Activated CD4-positive, alpha-beta memory T cell treated with anti-CD3 and anti-CD28 coated beads for 36 hours (primary cell): ENCODE data around the gene NME9. TPM values are rescaled to one million over a fixed set of nuclear protein-coding genes. Genes with fewer than 3 reads are reported as not detected.

Experiments
- CTCF ChIA-PET: fragments of 350-600 bp; sonication (Branson Sonifier 250); formaldehyde crosslinking; loops from one replicate; lab custom pipeline; 2021; ENCODE audit warnings: antibody characterized with exemption, inconsistent platforms; lab: Charles Lee
- POLR2A ChIA-PET: fragments of 350-600 bp; sonication (Branson Sonifier 250); formaldehyde crosslinking; loops from one replicate; lab custom pipeline; 2021; ENCODE audit warnings: antibody characterized with exemption; lab: Charles Lee
- DNase-seq: peaks from one replicate; pipeline ENCODE4 v3.0.0-alpha.2; 2020
- H3K27ac Mint-ChIP-seq: one replicate; pipeline ENCODE4 v1.8.0; 2021; ENCODE audit warnings: mixed read lengths
- H3K27me3 Mint-ChIP-seq: one replicate; pipeline ENCODE4 v1.8.0; 2021; ENCODE audit warnings: mixed read lengths
- H3K36me3 Mint-ChIP-seq: one replicate; pipeline ENCODE4 v1.8.0; 2021; ENCODE audit warnings: mixed read lengths
- H3K4me1 Mint-ChIP-seq: one replicate; pipeline ENCODE4 v1.8.0; 2021; ENCODE audit warnings: low read depth, mixed read lengths
- H3K4me3 Mint-ChIP-seq: one replicate; pipeline ENCODE4 v1.8.0; 2021; ENCODE audit warnings: mild to moderate bottlenecking, mixed read lengths
- H3K9me3 Mint-ChIP-seq: one replicate; pipeline ENCODE4 v1.8.0; 2021; ENCODE audit warnings: mixed read lengths
- intact Hi-C: fragments of 100-400 bp; cut with micrococcal nuclease; formaldehyde crosslinking; loops from one replicate; pipeline ENCODE4 v1.15.1; 2023
- total RNA-seq, 2 experiments: library from RNA; stranded (reverse); gene quantifications; one replicate each; pipeline ENCODE4 v1.2.3, GENCODE V29; 2021

NME9 gene
- total RNA-seq, 2 experiments from 2014 or later, result 0.58 to 0.90 TPM

GRCh38 chr3:138347960-138348753, 18.5 kb upstream of the NME9 start, which contains the start of gene MRAS:
TSS of gene MRAS (plus strand) at chr3:138348579. CDS start at chr3:138372884, 24,305 bp downstream.
- H3K27ac Mint-ChIP-seq, result no peak within 1 kb of the TSS
- POLR2A ChIA-PET, result no interaction called here

GRCh38 chr3:138344754-138345153, 15.1 kb upstream of the NME9 start:
- Mint-ChIP-seq H3K27ac (no peak overlapping the region), H3K4me1 (peaks cover 7% of the 10 kb centered on the region), H3K4me3 (no peak overlapping the region), H3K9me3 (no peaks in the 10 kb centered on the region), H3K27me3 (peaks cover 31% of the 10 kb centered on the region), H3K36me3 (no peaks in the 10 kb centered on the region)
- CTCF ChIA-PET, result no interaction called here
- DNase-seq, result no peak
- intact Hi-C loops, result no loop called here
- POLR2A ChIA-PET, result interaction anchor here (0.8 kb wide), 1 partner anchor 111 kb away, joined by 3 read pairs; no protein-coding TSS in a partner anchor

More at GRCh38 chr3:138347960-138348753, 18.5 kb upstream of the NME9 start, which contains the start of gene MRAS:
- Mint-ChIP-seq H3K27me3 (peaks cover 31% of the 10 kb centered on the region), H3K4me1 (peaks cover 7% of the 10 kb centered on the region), H3K4me3 (peak within 1 kb of the TSS; percentile 86), H3K9me3 (no peaks in the 10 kb centered on the region), H3K36me3 (no peaks in the 10 kb centered on the region)
- intact Hi-C loops, result loop anchor here (1.0 kb wide), 2 partner anchors 19 to 168 kb away; partner anchors contain the start of gene NME9
- peak; percentile 46 for DNase-seq
- CTCF ChIA-PET, result interaction anchor here (1.0 to 1.3 kb wide), 3 partner anchors 15 to 168 kb away, joined by 3 to 5 read pairs (median 4); no protein-coding TSS in a partner anchor

GRCh38 chr3:138340511-138340910, 10.9 kb upstream of the NME9 start:
- no peak for DNase-seq
- no peak overlapping the region for H3K4me3 Mint-ChIP-seq
- POLR2A ChIA-PET, result no interaction called here
- H3K27ac Mint-ChIP-seq, result no peak overlapping the region
- H3K9me3 Mint-ChIP-seq, result no peaks in the 10 kb centered on the region
- intact Hi-C loops, result no loop called here
- H3K36me3 Mint-ChIP-seq, result no peaks in the 10 kb centered on the region
- H3K27me3 Mint-ChIP-seq, result peaks cover 1% of the 10 kb centered on the region
- no peaks in the 10 kb centered on the region for H3K4me1 Mint-ChIP-seq
- CTCF ChIA-PET, result interaction anchor here (0.6 kb wide), 1 partner anchor 525 kb away, joined by 4 read pairs; no protein-coding TSS in a partner anchor

DNA sequence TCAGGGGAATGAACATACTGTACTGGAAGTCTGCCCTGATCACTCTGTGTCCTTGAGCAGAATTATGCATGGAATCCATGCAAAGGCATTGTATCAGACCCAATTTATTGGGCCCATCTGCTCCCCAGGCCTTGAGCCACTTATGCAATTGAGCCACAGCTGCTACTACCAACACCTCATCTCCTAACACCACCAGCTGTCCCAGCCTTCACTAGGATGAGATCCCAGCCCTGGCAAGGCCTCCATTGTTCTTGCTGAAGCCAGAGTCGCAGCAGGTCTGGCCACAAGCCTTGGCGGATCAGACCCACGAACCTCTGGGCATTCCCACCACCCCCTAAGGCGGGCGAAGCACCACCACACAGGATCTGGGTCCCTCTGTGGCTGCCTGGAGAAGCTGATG, 9.2 kb upstream of the NME9 start:
- H3K4me1 Mint-ChIP-seq, result no peaks in the 10 kb centered on the region
- no peak overlapping the region for H3K4me3 Mint-ChIP-seq
- ChIA-PET POLR2A (no interaction called here), CTCF (no interaction called here)
- H3K27me3 Mint-ChIP-seq, result no peaks in the 10 kb centered on the region
- no peaks in the 10 kb centered on the region for H3K36me3 Mint-ChIP-seq
- no peaks in the 10 kb centered on the region for H3K9me3 Mint-ChIP-seq
- intact Hi-C loops, result no loop called here
- H3K27ac Mint-ChIP-seq, result no peak overlapping the region
- no peak for DNase-seq

DNA sequence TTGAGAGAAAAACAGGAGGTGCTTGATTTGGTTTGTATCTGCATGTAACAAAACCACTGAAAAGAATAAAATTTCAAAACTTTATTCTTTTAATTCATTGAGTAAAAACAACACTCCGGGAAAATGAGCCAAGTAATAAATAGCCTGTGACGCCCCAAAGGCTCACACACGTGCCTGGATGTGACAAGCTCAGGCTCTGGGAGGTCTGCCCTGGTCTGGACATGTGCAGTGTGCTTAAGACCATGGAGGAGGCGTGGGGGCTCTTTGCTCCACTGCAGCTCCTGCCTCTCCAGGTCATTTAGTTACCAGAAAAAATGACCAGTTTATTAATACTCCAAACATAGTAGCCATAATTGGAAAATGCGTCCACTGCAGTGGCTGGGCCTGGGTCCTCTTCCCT, 8.6 kb upstream of the NME9 start:
- H3K36me3 Mint-ChIP-seq, result no peaks in the 10 kb centered on the region

DNA sequence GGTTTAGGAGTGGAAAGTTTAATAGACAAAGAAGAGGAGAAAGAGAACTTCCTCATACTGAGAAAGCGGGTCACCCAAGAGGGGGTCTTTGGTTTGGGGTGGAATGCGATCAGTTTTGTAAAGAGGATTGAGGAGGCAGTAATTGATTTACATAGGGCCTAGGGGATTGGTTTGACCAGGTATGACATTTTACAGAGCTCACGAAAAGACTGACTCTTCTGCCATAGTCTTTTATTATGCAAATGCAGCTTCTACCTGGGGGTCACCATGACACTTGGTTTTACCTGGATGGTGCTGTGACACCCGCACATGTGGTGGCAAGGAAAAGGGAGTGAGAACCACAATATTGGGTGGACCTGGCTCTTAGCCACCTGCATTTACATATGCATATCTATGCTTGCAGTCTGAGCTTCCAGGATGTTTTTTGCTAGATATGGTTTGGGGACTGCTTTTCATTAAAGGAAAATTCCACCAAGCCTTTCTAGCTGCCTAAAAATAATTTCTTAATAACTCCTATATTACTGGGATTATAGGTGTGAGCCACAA, 6.9 kb upstream of the NME9 start:
- no peak for DNase-seq
- H3K9me3 Mint-ChIP-seq, result no peaks in the 10 kb centered on the region
- ChIA-PET POLR2A (interaction anchor here (0.7 kb wide), 1 partner anchor 534 kb away, joined by 3 read pairs; no protein-coding TSS in a partner anchor), CTCF (interaction anchor here (1.4 to 1.7 kb wide), 2 partner anchors 8 to 258 kb away, joined by 4 read pairs; partner anchors contain the start of gene CEP70)
- no peaks in the 10 kb centered on the region for H3K4me1 Mint-ChIP-seq
- H3K27me3 Mint-ChIP-seq, result no peaks in the 10 kb centered on the region
- no peaks in the 10 kb centered on the region for H3K36me3 Mint-ChIP-seq
- H3K27ac Mint-ChIP-seq, result no peak overlapping the region
- intact Hi-C loops, result no loop called here
- no peak overlapping the region for H3K4me3 Mint-ChIP-seq

More for the DNA sequence above, 8.6 kb upstream of the NME9 start:
- no peaks in the 10 kb centered on the region for H3K27me3 Mint-ChIP-seq
- H3K4me1 Mint-ChIP-seq, result no peaks in the 10 kb centered on the region
- ChIA-PET CTCF (no interaction called here), POLR2A (no interaction called here)
- H3K9me3 Mint-ChIP-seq, result no peaks in the 10 kb centered on the region
- DNase-seq, result no peak
- H3K27ac Mint-ChIP-seq, result no peak overlapping the region
- no peak overlapping the region for H3K4me3 Mint-ChIP-seq
- intact Hi-C loops, result no loop called here

- H3K36me3 Mint-ChIP-seq, result no peaks in the 10 kb centered on the region
- no peak overlapping the region for H3K4me3 Mint-ChIP-seq
- ChIA-PET CTCF (no interaction called here), POLR2A (no interaction called here)
- peaks cover 6% of the 10 kb centered on the region for H3K4me1 Mint-ChIP-seq
- no peaks in the 10 kb centered on the region for H3K9me3 Mint-ChIP-seq
- no peak for DNase-seq
- no peaks in the 10 kb centered on the region for H3K27me3 Mint-ChIP-seq
- H3K27ac Mint-ChIP-seq, result no peak overlapping the region
- intact Hi-C loops, result no loop called here
These were observed 5.0 kb upstream of the NME9 start for GRCh38 chr3:138334608-138335007.

DNA sequence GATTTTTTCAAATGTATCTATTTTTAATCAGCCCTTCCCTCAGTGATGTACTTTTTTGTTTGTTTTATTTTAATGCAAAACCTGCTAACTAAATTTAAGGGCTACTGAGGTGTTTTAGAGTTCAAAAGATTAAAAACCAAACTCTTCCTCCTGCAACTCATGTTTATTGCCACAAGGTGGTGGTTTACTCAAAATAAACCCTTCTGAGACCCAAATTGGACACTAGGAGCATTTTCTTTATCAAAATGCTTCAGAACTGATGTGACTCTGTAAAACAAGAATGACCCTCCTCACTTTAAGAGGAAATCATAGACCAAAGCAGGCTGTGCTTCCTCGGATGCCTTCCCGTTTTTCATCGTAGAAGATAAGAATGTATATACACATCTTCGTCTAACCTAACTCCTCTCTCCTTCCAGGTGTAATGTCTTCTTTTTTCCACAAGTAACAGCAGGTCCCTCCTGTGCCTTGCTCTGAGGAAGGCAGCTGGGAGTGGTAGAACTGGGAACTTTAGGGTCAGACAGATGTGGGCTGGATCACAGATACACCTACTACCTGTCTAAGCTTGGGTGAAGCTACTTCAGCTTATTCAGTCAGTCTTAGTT, 2.9 kb upstream of the NME9 start:
- Mint-ChIP-seq H3K27ac (no peak overlapping the region), H3K9me3 (no peaks in the 10 kb centered on the region), H3K36me3 (no peaks in the 10 kb centered on the region), H3K27me3 (no peaks in the 10 kb centered on the region), H3K4me3 (no peak overlapping the region), H3K4me1 (peaks cover 22% of the 10 kb centered on the region)
- ChIA-PET POLR2A (no interaction called here), CTCF (interaction anchor here (0.7 to 1.5 kb wide), 5 partner anchors 15 to 158 kb away, joined by 3 to 5 read pairs (median 4); no protein-coding TSS in a partner anchor)
- intact Hi-C loops, result no loop called here
- DNase-seq, result no peak

- POLR2A ChIA-PET, result no interaction called here
- Mint-ChIP-seq H3K4me1 (peaks cover 22% of the 10 kb centered on the region), H3K36me3 (no peaks in the 10 kb centered on the region), H3K4me3 (no peak overlapping the region), H3K27me3 (no peaks in the 10 kb centered on the region), H3K9me3 (no peaks in the 10 kb centered on the region), H3K27ac (no peak overlapping the region)
- intact Hi-C loops, result no loop called here
- DNase-seq, result no peak
- CTCF ChIA-PET, result interaction anchor here (0.7 to 1.5 kb wide), 7 partner anchors 14 to 263 kb away, joined by 3 to 5 read pairs (median 4); partner anchors contain the start of genes ARMC8 and CEP70
These were observed 1.7 kb upstream of the NME9 start for GRCh38 chr3:138331143-138331894.

DNA sequence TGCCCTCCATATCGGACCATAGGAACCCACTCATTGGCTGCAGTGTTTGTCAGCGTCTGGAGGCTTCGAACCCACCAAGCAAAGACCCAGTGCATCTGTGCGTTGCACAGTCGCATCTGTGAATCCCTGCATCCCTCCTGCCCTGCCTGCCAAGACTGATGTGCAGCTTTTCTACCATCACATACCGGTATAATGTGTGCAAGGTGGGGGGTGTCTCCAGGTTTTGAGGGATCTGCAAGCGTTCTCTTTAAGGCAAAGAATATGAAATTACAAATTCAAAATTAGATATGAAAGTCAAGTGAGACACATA, 288 bp upstream of the NME9 start:
- CTCF ChIA-PET, result interaction anchor here (1.3 to 1.6 kb wide), 3 partner anchors 17 to 108 kb away, joined by 3 read pairs; no protein-coding TSS in a partner anchor
- intact Hi-C loops, result loop anchor here (1.0 to 5.0 kb wide), 7 partner anchors 18 to 263 kb away; partner anchors contain the start of genes ARMC8, CEP70 and MRAS
- Mint-ChIP-seq H3K9me3 (no peaks in the 10 kb centered on the region), H3K4me3 (peak overlapping the region; percentile 89), H3K27me3 (no peaks in the 10 kb centered on the region), H3K36me3 (no peaks in the 10 kb centered on the region), H3K4me1 (peaks cover 22% of the 10 kb centered on the region), H3K27ac (peak overlapping the region; percentile 19)
- no peak for DNase-seq
- POLR2A ChIA-PET, result no interaction called here

DNA sequence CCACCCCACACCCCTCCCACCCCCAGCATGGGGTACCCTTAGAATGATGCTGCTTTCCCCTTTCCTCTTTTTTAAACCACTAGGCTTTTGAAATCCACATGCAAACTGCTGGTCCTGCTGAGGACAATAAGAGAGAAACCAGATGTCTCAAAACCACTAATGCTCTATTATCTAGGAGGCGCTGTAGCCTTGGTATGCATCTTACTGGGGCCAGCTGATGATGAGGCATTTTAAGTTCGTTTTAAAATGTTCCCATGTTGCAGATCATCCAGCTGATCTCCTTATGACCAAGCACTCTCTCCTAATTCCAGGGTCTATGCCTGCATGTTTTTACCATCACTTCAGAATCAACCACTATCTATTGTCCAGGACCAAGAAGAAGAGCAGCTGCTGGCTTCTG, 1.3 kb downstream of the NME9 start:
- POLR2A ChIA-PET, result interaction anchor here (1.5 kb wide), 1 partner anchor 32 kb away, joined by 6 read pairs; no protein-coding TSS in a partner anchor
- no peaks in the 10 kb centered on the region for H3K36me3 Mint-ChIP-seq

More for the DNA sequence above, 1.3 kb downstream of the NME9 start:
- Mint-ChIP-seq H3K27ac (no peak overlapping the region), H3K9me3 (no peaks in the 10 kb centered on the region), H3K27me3 (no peaks in the 10 kb centered on the region), H3K4me1 (peaks cover 31% of the 10 kb centered on the region), H3K4me3 (peak overlapping the region; percentile 89)
- no peak for DNase-seq
- CTCF ChIA-PET, result interaction anchor here (0.6 to 1.8 kb wide), 16 partner anchors 8 to 587 kb away, joined by 3 to 11 read pairs (median 4); partner anchors contain the start of genes ARMC8, CEP70 and DBR1
- intact Hi-C loops, result loop anchor here (2.0 to 5.0 kb wide), 5 partner anchors 40 to 264 kb away; partner anchors contain the start of genes ARMC8 and CEP70
